GM19193 (cell line): Measurements from ENCODE around the gene RHPN2.

Experiments
- POLR2A ChIP-seq: IDR thresholded peaks from 4 replicates; pipeline ENCODE4 v1.6.1; 2011; ENCODE audit not compliant: insufficient read depth, insufficient read length; ENCODE audit errors: extremely low read depth

RHPN2 gene

DNA sequence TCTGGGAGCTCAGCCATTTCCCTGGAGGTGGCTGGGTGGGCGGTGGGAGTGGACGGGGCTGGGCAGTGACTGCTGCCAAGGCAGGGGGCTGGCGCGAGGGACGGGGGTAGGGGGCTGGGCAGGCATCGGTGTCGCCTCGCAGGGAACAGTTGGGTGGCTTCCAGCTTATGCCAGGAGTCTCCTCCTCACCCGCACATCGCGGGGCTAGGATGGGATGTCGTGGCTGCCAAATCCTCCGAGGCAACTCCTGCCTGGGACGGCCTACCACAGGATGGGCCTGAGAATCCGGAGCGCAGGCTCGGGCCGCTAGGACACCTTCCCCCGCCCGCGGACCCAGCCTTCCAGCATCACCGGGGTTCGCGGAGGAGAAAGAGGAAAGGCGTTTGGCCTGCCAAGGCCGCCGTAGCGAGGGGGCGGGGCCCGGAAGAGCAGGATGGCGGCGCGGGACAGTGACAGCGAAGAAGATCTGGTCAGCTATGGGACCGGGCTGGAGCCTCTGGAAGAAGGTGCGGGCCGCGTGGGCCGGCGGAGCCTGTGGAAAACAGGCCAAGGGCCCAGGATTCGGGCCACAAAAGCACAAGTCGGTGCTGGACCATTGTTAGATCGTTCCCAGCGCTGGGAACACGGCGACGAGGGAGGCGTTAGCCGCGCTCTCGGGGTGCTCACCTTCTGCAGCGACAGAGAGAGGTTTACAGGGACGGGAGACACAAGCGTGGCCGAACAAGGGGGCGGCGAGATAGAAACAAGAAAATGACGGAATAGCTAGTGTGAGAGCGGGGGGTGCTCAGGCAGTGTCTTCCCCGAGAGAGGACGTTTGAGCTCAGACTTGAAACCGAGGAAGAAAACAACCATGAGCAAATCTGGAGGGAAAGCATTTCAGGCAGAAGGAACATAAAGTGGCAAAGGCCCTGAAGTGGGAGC lies 16.3 kb upstream of the RHPN2 start, which contains the start of gene GPATCH1:
TSS of gene GPATCH1 (plus strand) at position 421 of the 921 bp plus-strand sequence. CDS start at position 434, 13 bp downstream.
- TF ChIP-seq POLR2A, result peak; percentile 84

GRCh38 chr19:33075519-33075918 lies 10.8 kb upstream of the RHPN2 start:
- TF ChIP-seq POLR2A, result no peak

DNA sequence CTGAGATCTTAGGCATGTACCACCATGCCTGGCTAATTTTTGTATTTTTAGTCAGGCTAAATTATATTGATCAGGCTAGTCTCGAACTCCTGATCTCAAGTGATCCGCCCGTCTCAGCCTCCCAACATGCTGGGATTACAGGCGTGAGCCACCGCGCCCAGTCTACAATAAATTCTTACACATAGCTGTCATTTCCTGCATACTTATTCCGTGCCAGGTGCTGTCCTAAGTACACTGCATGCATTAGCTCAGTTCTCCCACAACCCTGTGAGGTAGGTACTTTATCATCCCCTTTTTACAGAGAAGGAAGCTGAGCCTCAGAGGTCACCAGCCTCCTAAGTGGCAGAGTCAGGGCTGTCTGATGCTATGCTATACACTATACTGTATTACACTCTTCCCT lies 7.2 kb upstream of the RHPN2 start:
- no peak for TF ChIP-seq POLR2A

DNA sequence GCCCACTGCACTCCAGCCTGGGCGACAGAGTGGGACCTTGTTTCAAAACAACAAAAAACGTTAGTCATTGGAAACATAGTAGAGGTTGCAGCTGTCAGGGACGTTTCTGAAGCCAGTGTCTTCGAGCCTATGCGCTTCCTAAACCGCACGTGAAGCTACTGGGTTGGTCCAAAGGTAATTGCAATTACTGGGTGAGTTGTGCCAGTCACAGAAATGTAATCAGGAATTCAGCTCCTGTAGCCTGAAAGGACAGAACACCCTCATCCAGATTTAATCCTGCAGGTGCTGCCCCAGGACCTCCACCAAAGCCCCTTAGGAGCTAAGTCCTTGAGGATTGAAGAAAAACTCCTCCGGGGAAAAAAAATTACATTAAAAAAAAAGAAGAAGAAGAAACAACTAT lies 2.4 kb upstream of the RHPN2 start:
- TF ChIP-seq POLR2A, result no peak

- no peak for TF ChIP-seq POLR2A
Measured at GRCh38 chr19:33066543-33066942, 1.9 kb upstream of the RHPN2 start.

GRCh38 chr19:33064458-33064791 lies 263 bp downstream of the RHPN2 start:
- no peak for TF ChIP-seq POLR2A

DNA sequence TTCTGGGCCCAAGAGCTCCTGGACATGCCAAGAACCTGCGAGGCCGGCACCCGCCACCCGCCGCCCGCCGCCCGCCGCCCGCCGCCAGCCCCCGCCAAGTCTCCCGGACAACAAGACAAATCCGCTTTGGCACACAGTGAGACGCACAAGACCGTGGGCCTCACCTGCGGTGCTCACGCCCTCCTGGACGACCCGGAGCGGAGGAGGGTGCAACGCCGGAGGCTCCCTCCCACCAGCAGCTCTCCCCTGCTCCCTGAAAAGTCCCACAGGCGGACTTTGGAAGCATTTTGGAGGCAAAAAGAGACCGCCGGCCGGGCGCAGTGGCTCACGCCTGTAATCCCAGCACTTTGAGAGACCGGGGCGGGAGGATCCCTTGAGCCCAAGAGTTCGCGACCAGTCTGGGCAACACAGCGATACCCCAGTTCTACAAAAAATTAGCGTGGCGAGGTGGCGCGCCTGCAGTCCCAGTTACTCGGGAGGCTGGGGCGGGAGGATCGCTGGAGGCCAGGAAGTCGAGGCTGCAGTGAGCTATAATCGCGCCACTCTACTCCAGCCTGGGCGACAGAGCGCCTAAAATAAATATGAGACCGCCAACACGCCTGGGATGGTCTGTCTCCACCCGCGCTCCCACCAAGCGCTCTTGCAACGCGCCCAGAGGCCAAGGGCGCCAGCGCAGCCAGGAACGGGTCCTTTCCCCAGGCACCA lies 783 bp downstream of the RHPN2 start:
- no peak for TF ChIP-seq POLR2A

DNA sequence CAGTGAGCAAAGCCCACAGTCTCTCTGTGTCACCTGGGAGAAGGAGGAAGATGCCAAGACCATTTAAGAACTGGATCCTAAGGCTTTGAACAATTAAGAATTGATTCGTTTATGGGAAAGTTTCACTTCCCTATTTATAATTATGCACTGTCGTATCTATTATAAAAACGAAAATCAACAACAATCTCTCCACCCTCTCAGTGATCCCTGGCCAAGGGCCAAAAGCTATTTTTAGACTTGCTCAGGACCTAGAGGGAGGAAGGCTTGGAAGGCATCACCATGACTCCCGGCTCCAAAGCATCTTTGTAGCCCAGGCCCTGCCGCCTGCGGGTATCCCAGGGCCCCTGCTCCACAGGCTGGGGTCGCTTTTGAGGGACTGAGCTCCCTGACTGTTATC lies 1.3 kb downstream of the RHPN2 start:
- TF ChIP-seq POLR2A, result no peak

DNA sequence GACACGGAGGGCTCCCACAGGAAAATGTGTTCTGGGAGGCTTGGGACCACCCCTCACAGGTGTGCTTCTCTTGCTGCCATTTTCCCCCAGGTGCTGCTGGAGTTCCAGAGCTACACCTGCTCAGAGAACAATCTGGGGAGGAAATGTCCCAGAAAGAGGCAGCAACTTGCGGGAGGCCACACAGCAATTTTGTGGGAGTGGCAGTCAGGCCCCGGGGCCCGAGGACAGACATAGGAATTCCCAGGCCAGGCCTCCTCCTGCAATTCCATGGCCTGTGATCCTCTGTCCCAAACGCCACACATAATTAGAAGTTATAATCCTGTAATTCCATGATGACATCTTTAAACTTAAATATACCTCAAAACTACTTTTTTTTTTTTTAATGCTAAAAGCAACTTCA lies 1.8 kb downstream of the RHPN2 start:
- TF ChIP-seq POLR2A, result no peak

DNA sequence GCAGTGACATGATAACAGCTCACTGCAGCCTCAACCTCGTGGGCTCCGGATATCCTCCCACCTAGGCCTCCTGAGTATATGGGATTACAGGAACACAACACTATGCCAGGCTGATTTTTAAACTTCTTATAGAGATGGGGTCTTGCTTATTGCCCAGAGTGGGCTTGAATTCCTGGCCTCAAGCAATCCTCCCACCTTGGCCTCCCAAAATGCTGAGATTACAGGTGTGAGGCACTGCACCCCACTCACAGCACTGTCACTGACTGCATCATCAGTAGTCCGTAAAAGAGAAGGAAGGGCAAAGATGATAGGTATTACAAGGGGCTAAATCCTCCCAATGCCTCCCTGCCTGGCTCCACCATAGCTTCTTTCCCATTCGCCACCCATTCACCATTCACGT lies 4.1 kb downstream of the RHPN2 start:
- TF ChIP-seq POLR2A, result no peak

GRCh38 chr19:33055718-33056117 lies 9.0 kb downstream of the RHPN2 start:
- no peak for TF ChIP-seq POLR2A

GRCh38 chr19:33054623-33055022 lies 10.1 kb downstream of the RHPN2 start:
- no peak for TF ChIP-seq POLR2A

GRCh38 chr19:33052352-33052972 lies 12.2 kb downstream of the RHPN2 start:
- no peak for TF ChIP-seq POLR2A

DNA sequence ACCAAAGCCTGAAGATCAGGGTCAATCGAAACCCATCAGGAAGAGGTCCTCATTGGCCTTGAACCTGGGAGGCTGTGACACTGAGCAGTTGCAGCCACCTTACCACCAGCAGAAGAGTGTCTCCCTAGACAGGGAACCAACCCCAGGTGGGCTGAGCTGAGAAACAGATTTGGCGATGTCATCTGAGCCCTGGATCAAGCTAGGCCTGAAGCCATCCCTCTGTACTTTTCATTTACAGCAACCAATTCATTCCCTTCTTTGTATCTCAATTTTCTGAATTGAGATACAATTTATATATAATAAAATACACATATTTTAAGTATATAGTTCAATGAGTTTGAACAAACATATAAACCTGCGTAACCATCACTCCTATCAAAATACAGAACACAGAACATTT lies 14.6 kb downstream of the RHPN2 start:
- no peak for TF ChIP-seq POLR2A
